HG02870 (cell line): ENCODE data around the gene DHX40.
"Not testable (repeated sequence)": the region's sequence is repeated elsewhere in the genome, so short reads cannot be mapped to it uniquely, and the experiment has no call there.

Experiments
- ATAC-seq: cut with Tn5 transposase; IDR thresholded peaks from one replicate; pipeline ENCODE4 v1.9.1; 2021; ENCODE audit warnings: mild to moderate bottlenecking, moderate library complexity; ENCODE audit not compliant: unreplicated experiment

DHX40 gene

GRCh38 chr17:59550703-59551102 lies 14.7 kb upstream of the DHX40 start:
- no peak for ATAC-seq

- no peak for ATAC-seq
These were observed 7.4 kb upstream of the DHX40 start for GRCh38 chr17:59558039-59558438.

GRCh38 chr17:59558953-59559352 lies 6.5 kb upstream of the DHX40 start:
- no peak for ATAC-seq

GRCh38 chr17:59561042-59561441 lies 4.4 kb upstream of the DHX40 start:
- ATAC-seq = no peak

GRCh38 chr17:59565959-59566324 lies 532 bp downstream of the DHX40 start:
- ATAC-seq = peak; percentile 58

GRCh38 chr17:59569151-59569550 lies 3.7 kb downstream of the DHX40 start:
- ATAC-seq = not testable (repeated sequence)

GRCh38 chr17:59572301-59572924 lies 7.0 kb downstream of the DHX40 start:
- no peak for ATAC-seq

GRCh38 chr17:59584168-59584567 lies 18.8 kb downstream of the DHX40 start:
- not testable (repeated sequence) for ATAC-seq

- ATAC-seq = no peak
These were observed 34.8 kb downstream of the DHX40 start for GRCh38 chr17:59600169-59600568.

- no peak for ATAC-seq
These were observed 35.7 kb downstream of the DHX40 start for GRCh38 chr17:59601130-59601529.

- no peak for ATAC-seq
These were observed 41.7 kb downstream of the DHX40 start for GRCh38 chr17:59607061-59607460.

GRCh38 chr17:59607817-59608403 lies 42.5 kb downstream of the DHX40 start:
- no peak for ATAC-seq

GRCh38 chr17:59611503-59611902 lies 46.1 kb downstream of the DHX40 start:
- ATAC-seq = no peak

- ATAC-seq = no peak
These were observed 51.0 kb downstream of the DHX40 start for GRCh38 chr17:59616253-59616920.

GRCh38 chr17:59617156-59617732 lies 51.8 kb downstream of the DHX40 start:
- no peak for ATAC-seq

GRCh38 chr17:59619035-59619297 lies 53.6 kb downstream of the DHX40 start:
- no peak for ATAC-seq

- peak; percentile 75 for ATAC-seq
These were observed 54.1 kb downstream of the DHX40 start, which contains the start of gene CLTC for GRCh38 chr17:59619298-59620063. CLTC (plus strand) TSS chr17:59619895; CDS start chr17:59620132, 237 bp downstream.

- ATAC-seq = no peak
These were observed 54.6 kb downstream of the DHX40 start for GRCh38 chr17:59620064-59620359.

- no peak for ATAC-seq
These were observed 55.3 kb downstream of the DHX40 start for GRCh38 chr17:59620518-59621259.

GRCh38 chr17:59621771-59622170 lies 56.4 kb downstream of the DHX40 start:
- ATAC-seq = no peak

GRCh38 chr17:59623151-59623550 lies 57.7 kb downstream of the DHX40 start:
- no peak for ATAC-seq
